PC-3 (cell line): Measurements from ENCODE around the gene TGM3.

Experiments
- CTCF ChIP-seq: fragments of 300-600 bp; sonication (generic); conservative IDR thresholded peaks from 2 replicates; pipeline ENCODE4 v1.5.1; 2017; ENCODE audit warnings: antibody characterized with exemption, low read depth, mild to moderate bottlenecking, low read length
- EZH2 ChIP-seq: fragments of 300-600 bp; sonication (generic); IDR thresholded peaks from one replicate; pipeline ENCODE4 v1.6.1; 2017; ENCODE audit warnings: antibody characterized with exemption, mild to moderate bottlenecking, low read length; ENCODE audit not compliant: unreplicated experiment
- EZH2phosphoT487 ChIP-seq: fragments of 300-600 bp; sonication (generic); IDR thresholded peaks from 2 replicates; pipeline ENCODE4 v1.6.1; 2018; ENCODE audit warnings: mild to moderate bottlenecking, antibody characterized with exemption, low read length, borderline replicate concordance

GRCh38 chr20:2295886-2296515, at the start of gene TGM3:
- no peak for TF ChIP-seq EZH2phosphoT487
- no peak for TF ChIP-seq CTCF
- TF ChIP-seq EZH2, result no peak
